Stomach (tissue), 8 donors: ENCODE data around the gene DNAJA3. TPM values are rescaled to one million over a fixed set of nuclear protein-coding genes. Genes with fewer than 3 reads are reported as not detected.

Experiments
- polyA plus RNA-seq, 3 donors: library from polyadenylated mRNA; stranded (reverse); fragments of 200-250 nt; gene quantifications; one replicate each; pipeline ENCODE4 v1.2.3, GENCODE V29; 2013
- small RNA-seq, 4 donors: library from RNA; depleted of rRNA; stranded (forward); fragments of <200 nt; gene quantifications; one replicate each; pipeline ENCODE3, GENCODE V24; 2016
- total RNA-seq, 5 donors: library from RNA; depleted of rRNA; stranded (reverse); fragments of >200 nt; gene quantifications; one replicate each; pipeline versions ENCODE4 v1.1.0 to v1.2.3, GENCODE V29; 2014 to 2016
- donor health status: healthy with polysubstance abuse.
- donor health status: Bipolar disorder and iron deficiency.
- donor health status: healthy.

Gene DNAJA3
- total and polyA plus RNA-seq, 8 donors = 18.8 to 53.0 (median 29.2) TPM

Small RNA genes within 50 kb of the gene (small RNA-seq; reads per million reads assigned to genes)
- gene AC012676.2 = 0 reads per million in 4 donors

Other genes starting within 250 kb of the DNAJA3 start
- gene SRL, start 183.8 kb upstream of the DNAJA3 start, total RNA-seq = under 1 TPM in 1 of 5 donors, not detected in 4; 0.92 TPM
- gene SRL, start 183.8 kb upstream of the DNAJA3 start, polyA plus RNA-seq = 1 to 10 TPM in 1 of 3 donors, under 1 TPM in 2; 0.31 to 1.5 (median 0.38) TPM
- 10 to 100 TPM in 1 of 5 donors, 1 to 10 TPM in 3, not detected in 1; 4.9 to 17.4 (median 6.5) TPM for gene TFAP4, start 152.8 kb upstream of the DNAJA3 start, total RNA-seq
- gene TFAP4, start 152.8 kb upstream of the DNAJA3 start, polyA plus RNA-seq = 1 to 10 TPM; 4.9 to 7.1 (median 5.5) TPM
- 10 to 100 TPM in 1 of 5 donors, 1 to 10 TPM in 4; 3.2 to 21.0 (median 4.6) TPM for gene GLIS2, start 109.8 kb upstream of the DNAJA3 start, total RNA-seq
- 1 to 10 TPM; 4.4 to 9.0 (median 5.8) TPM for gene GLIS2, start 109.8 kb upstream of the DNAJA3 start, polyA plus RNA-seq
- gene PAM16, start 74.5 kb upstream of the DNAJA3 start, total RNA-seq = 100 to 1,000 TPM in 1 of 5 donors, 10 to 100 TPM in 3, 1 to 10 TPM in 1; 4.7 to 218 (median 28.1) TPM
- 100 to 1,000 TPM in 2 of 3 donors, 10 to 100 TPM in 1; 54.4 to 117 (median 104) TPM for gene PAM16, start 74.5 kb upstream of the DNAJA3 start, polyA plus RNA-seq
- gene VASN, start 54.0 kb upstream of the DNAJA3 start, total RNA-seq = 10 to 100 TPM; 10.5 to 25.6 (median 11.6) TPM
- 1 to 10 TPM; 3.7 to 7.2 (median 5.1) TPM for gene VASN, start 54.0 kb upstream of the DNAJA3 start, polyA plus RNA-seq
- 100 to 1,000 TPM in 2 of 5 donors, 10 to 100 TPM in 3; 12.5 to 173 (median 57.2) TPM for gene CORO7, start 9.3 kb upstream of the DNAJA3 start, total RNA-seq
- gene CORO7, start 9.3 kb upstream of the DNAJA3 start, polyA plus RNA-seq = 10 to 100 TPM; 12.6 to 14.2 (median 13.6) TPM
- gene NMRAL1, start 48.8 kb downstream of the DNAJA3 start, total RNA-seq = 100 to 1,000 TPM in 1 of 5 donors, 10 to 100 TPM in 4; 22.8 to 109 (median 47.7) TPM
- 100 to 1,000 TPM in 1 of 3 donors, 10 to 100 TPM in 2; 67.7 to 126 (median 90.7) TPM for gene NMRAL1, start 48.8 kb downstream of the DNAJA3 start, polyA plus RNA-seq
- 100 to 1,000 TPM in 1 of 5 donors, 10 to 100 TPM in 3, 1 to 10 TPM in 1; 6.4 to 175 (median 59.8) TPM for gene HMOX2, start 50.5 kb downstream of the DNAJA3 start, total RNA-seq
- 100 to 1,000 TPM in 2 of 3 donors, 10 to 100 TPM in 1; 51.6 to 109 (median 106) TPM for gene HMOX2, start 50.5 kb downstream of the DNAJA3 start, polyA plus RNA-seq
- gene CDIP1, start 112.9 kb downstream of the DNAJA3 start, total RNA-seq = 10 to 100 TPM in 3 of 5 donors, 1 to 10 TPM in 2; 2.9 to 36.5 (median 18.8) TPM
- gene CDIP1, start 112.9 kb downstream of the DNAJA3 start, polyA plus RNA-seq = 10 to 100 TPM in 2 of 3 donors, 1 to 10 TPM in 1; 9.5 to 13.8 (median 10.6) TPM
- under 1 TPM in 2 of 5 donors, not detected in 3; 0.37 to 0.43 TPM for gene C16orf96, start 130.5 kb downstream of the DNAJA3 start, total RNA-seq
- not detected for gene C16orf96, start 130.5 kb downstream of the DNAJA3 start, polyA plus RNA-seq
- 10 to 100 TPM in 2 of 5 donors, 1 to 10 TPM in 2, under 1 TPM in 1; 0.58 to 77.2 (median 6.8) TPM for gene UBALD1, start 189.0 kb downstream of the DNAJA3 start, total RNA-seq
- gene UBALD1, start 189.0 kb downstream of the DNAJA3 start, polyA plus RNA-seq = 10 to 100 TPM; 17.2 to 41.3 (median 31.9) TPM
- 100 to 1,000 TPM in 2 of 5 donors, 10 to 100 TPM in 3; 34.7 to 469 (median 91.4) TPM for gene MGRN1, start 199.0 kb downstream of the DNAJA3 start, total RNA-seq
- 10 to 100 TPM; 13.2 to 21.5 (median 17.9) TPM for gene MGRN1, start 199.0 kb downstream of the DNAJA3 start, polyA plus RNA-seq